HG02588 (cell line): Measurements from ENCODE around the gene GINM1.

Experiments used
- ATAC-seq: cut with Tn5 transposase; IDR thresholded peaks from one replicate; pipeline ENCODE4 v1.9.1; 2021; ENCODE audit warnings: mild to moderate bottlenecking, moderate library complexity; ENCODE audit not compliant: unreplicated experiment

The GINM1 gene

GRCh38 chr6:149565527-149566409 is at the start of gene GINM1:
GINM1 (plus strand) TSS chr6:149566375; CDS start chr6:149566415, 40 bp downstream.
- ATAC-seq, result peak; percentile 75

- no peak for ATAC-seq
These were observed 36.5 kb upstream of the GINM1 start for GRCh38 chr6:149529650-149530049.

GRCh38 chr6:149534742-149535141 is 31.4 kb upstream of the GINM1 start:
- no peak for ATAC-seq

GRCh38 chr6:149541139-149541538 is 25.0 kb upstream of the GINM1 start:
- no peak for ATAC-seq

GRCh38 chr6:149544646-149545257 is 21.4 kb upstream of the GINM1 start:
- no peak for ATAC-seq

GRCh38 chr6:149545258-149545753 is 20.9 kb upstream of the GINM1 start:
- ATAC-seq, result peak; percentile 25

GRCh38 chr6:149545754-149546471 is 20.3 kb upstream of the GINM1 start, which contains the start of gene PPIL4:
PPIL4 (minus strand) TSS chr6:149546043; CDS start chr6:149546005, 38 bp downstream.
- ATAC-seq, result peak; percentile 87

- no peak for ATAC-seq
These were observed 14.3 kb upstream of the GINM1 start for GRCh38 chr6:149551920-149552319.

GRCh38 chr6:149558029-149558428 is 8.1 kb upstream of the GINM1 start:
- no peak for ATAC-seq

GRCh38 chr6:149559389-149559788 is 6.8 kb upstream of the GINM1 start:
- ATAC-seq, result no peak

GRCh38 chr6:149560736-149561135 is 5.4 kb upstream of the GINM1 start:
- no peak for ATAC-seq

- no peak for ATAC-seq
These were observed 2.8 kb upstream of the GINM1 start for GRCh38 chr6:149563203-149563927.

- ATAC-seq, result no peak
These were observed 2.2 kb upstream of the GINM1 start for GRCh38 chr6:149563928-149564325.

GRCh38 chr6:149566410-149567193 is 427 bp downstream of the GINM1 start:
- peak; percentile 20 for ATAC-seq

GRCh38 chr6:149567194-149567586 is 1.0 kb downstream of the GINM1 start:
- no peak for ATAC-seq

- no peak for ATAC-seq
These were observed 1.9 kb downstream of the GINM1 start for GRCh38 chr6:149567945-149568585.

GRCh38 chr6:149580880-149581279 is 14.7 kb downstream of the GINM1 start:
- ATAC-seq, result no peak

GRCh38 chr6:149581349-149581748 is 15.2 kb downstream of the GINM1 start:
- ATAC-seq, result no peak

GRCh38 chr6:149586149-149586548 is 20.0 kb downstream of the GINM1 start:
- no peak for ATAC-seq
